C4-2B (cell line): Measurements from ENCODE around the gene NKX2-1.

Experiments
- CTCF ChIP-seq: fragments of 450-650 bp; conservative IDR thresholded peaks from 2 replicates; pipeline ENCODE4 v1.5.1; 2017; ENCODE audit warnings: mild to moderate bottlenecking
- ZFX ChIP-seq: fragments of 450-650 bp; IDR thresholded peaks from 2 replicates; pipeline ENCODE4 v1.6.1; 2017

GRCh38 chr14:36516719-36517241 lies 3.3 kb downstream of the NKX2-1 start:
- TF ChIP-seq CTCF (no peak), ZFX (no peak)
